ENCODE measurements around the gene MKI67.

GRCh38 chr10:128046953-128047290, 79.3 kb downstream of the MKI67 start:
- TF ChIP-seq EZH2 (IDR thresholded peaks at IDR 0.05; ENCODE audit: borderline replicate concordance, control insufficient read depth, low read depth, low read length) (no peak), HCFC1 (IDR thresholded peaks at IDR 0.05; ENCODE audit: low read length) (no peak), FOXM1 (IDR thresholded peaks at IDR 0.05; ENCODE audit: low read depth, low read length) (no peak), MLLT1 (IDR thresholded peaks at IDR 0.05) (no peak), POLR2AphosphoS5 (IDR thresholded peaks at IDR 0.05; ENCODE audit: low read length) (no peak), EP300 (IDR thresholded peaks at IDR 0.05; ENCODE audit: borderline replicate concordance in 1 of 2, control insufficient read depth in 1 of 2, low read depth in 2 of 2, low read length in 2 of 2) (no peak), ASH2L (IDR thresholded peaks at IDR 0.05; ENCODE audit: borderline replicate concordance, low read depth) (no peak), IRF4 (IDR thresholded peaks at IDR 0.05; ENCODE audit: low read depth, low read length) (no peak), HDGF (IDR thresholded peaks at IDR 0.05) (no peak)
- TF ChIP-seq, protein P1, sequence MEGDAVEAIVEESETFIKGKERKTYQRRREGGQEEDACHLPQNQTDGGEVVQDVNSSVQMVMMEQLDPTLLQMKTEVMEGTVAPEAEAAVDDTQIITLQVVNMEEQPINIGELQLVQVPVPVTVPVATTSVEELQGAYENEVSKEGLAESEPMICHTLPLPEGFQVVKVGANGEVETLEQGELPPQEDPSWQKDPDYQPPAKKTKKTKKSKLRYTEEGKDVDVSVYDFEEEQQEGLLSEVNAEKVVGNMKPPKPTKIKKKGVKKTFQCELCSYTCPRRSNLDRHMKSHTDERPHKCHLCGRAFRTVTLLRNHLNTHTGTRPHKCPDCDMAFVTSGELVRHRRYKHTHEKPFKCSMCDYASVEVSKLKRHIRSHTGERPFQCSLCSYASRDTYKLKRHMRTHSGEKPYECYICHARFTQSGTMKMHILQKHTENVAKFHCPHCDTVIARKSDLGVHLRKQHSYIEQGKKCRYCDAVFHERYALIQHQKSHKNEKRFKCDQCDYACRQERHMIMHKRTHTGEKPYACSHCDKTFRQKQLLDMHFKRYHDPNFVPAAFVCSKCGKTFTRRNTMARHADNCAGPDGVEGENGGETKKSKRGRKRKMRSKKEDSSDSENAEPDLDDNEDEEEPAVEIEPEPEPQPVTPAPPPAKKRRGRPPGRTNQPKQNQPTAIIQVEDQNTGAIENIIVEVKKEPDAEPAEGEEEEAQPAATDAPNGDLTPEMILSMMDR (IDR thresholded peaks at IDR 0.05 in 2 of 3, conservative IDR thresholded peaks at IDR 0.05 in 1 of 3; ENCODE audit: control insufficient read depth in 2 of 3, extremely low read depth in 1 of 3, insufficient read depth in 1 of 3, low read depth in 3 of 3, low read length in 3 of 3) = no peak
